Central memory CD4-positive, alpha-beta T cell (primary cell): ENCODE data around the gene PREX1.

ENCODE experiments used
- DNase-seq: peaks from one replicate; pipeline ENCODE4 v3.0.0; 2022

Gene PREX1

DNA sequence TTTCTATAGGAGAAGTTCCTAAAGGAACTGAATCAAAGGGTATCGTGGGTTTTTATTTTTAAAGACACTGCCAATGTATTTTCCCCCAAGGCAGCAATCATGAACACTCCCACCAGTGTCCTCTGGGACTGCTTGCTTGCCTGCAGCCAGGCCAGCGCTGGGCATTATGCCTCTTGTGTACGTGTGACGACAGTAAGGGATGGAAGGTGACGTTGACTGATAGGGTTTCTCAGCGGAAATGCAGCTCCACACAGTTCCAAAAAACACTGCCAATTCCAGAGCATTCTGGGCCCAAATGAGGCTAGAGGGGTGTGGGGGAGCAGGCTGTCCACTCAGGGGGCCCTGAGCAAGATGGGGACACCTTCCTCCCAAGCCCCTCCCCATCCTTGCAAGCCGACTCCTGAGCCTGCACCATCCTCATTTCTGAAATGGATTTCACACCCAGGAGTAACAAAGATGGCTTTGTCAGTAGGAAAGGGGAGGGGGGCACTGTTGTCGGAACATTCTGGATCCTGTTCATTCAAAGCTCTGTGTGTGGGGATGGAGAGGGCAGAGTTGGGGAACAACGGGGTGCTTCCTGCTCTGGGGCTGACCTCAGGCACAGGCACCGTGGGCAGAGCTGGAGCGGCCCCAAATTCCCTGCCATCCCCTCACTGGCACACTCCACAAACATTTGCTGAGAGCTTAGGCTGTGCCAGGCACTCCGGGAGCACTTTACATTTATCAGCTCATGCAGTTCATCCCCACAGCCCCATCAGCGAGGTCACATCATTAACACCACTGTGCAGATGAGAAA, 20.0 kb downstream of the PREX1 start:
- DNase-seq: no peak

DNA sequence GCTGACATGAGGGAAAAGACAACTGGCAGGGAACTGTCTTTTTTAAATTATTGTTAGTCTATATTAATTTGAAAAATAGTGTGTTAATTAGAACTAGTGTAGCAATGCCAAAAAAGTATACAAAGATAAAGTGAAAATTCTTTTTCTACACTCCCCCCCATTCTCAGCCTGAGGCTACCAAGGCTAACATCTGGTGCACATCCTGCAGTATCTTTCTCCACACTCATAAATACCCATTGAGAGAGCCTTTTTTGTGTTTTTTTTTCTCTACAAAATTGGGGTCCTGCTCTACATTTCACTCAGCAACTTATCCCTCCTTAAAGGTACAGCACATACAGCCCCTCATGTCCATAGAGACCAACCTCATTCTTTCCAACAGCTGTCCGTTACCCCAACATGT, 20.7 kb downstream of the PREX1 start:
- DNase-seq: no peak

DNA sequence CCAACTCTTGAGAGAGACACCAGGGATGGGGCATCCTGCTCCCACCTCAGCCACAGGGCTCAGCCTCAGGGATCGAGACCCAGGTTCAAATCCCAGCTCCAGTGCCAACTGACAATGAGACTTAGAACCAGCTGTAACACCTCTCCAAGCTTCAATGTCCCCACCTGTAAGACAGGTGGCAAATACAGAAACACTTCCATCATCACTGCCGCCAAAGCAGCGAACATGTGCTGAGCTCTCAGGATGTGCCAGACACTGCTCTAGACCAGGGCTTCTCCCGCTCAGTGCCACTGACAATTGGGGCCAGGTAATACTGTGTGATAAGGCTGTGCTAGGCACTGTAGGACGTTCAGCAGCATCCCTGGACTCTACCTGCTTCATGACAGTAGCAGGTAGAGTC, 22.1 kb downstream of the PREX1 start:
- DNase-seq: no peak

- DNase-seq: no peak
Measured at GRCh38 chr20:48805286-48805685, 22.5 kb downstream of the PREX1 start.

DNA sequence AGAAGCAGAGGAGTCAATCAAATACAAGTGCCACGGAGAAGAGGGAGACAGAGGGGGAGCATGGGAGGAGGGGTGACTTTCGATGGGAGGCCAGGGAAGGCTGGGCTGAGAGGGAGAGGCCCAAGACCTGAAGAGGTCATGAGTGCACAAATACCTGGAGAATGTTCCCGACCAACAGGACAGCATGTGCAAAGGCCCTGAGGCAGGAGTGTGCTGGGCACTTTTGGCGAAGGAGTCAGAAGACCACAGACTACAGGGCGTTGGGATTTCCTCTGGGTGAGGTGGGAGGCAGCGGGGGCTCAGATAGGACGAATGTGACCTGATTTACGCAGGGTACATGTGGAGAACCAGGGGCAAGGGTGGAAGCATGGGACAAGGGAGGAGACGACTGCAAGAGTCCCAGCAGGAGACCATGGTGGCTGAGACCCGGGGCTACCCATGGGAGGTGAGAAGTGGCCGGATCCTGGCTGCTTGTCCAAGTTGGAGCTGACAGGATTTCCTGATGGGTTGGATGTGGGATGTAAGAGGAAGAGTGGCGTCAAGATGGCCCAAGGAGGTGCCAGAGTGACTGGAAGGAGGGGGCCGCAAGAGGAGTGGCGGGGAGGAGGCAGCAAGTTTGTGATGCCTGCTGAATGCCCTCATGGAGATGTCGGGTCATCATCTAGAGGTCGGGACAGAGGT, 23.4 kb downstream of the PREX1 start:
- DNase-seq: no peak

GRCh38 chr20:48803176-48804053, 24.4 kb downstream of the PREX1 start:
- DNase-seq: no peak

DNA sequence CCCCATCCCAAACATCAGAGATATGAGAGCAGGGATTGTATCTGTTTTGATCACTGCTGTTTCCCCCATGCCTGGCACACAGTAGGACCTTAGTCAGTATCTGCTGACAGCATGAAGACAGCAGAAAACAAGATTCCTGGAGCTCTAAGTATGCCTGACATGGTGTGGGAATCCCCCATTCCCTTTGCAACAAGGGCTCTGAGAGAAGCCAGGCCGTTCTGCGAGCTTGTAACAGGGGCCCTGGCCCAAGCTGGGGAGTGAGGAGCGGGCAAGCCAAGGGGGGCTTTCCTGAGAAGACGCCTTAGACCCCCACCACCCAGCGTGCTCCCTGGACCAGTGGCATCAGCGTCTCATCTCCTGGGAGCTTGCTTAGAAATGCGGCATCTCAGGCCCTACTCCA, 25.2 kb downstream of the PREX1 start:
- no peak for DNase-seq

- no peak for DNase-seq
Measured at GRCh38 chr20:48802216-48802615, 25.6 kb downstream of the PREX1 start.

GRCh38 chr20:48801197-48801596, 26.6 kb downstream of the PREX1 start:
- DNase-seq: no peak

- DNase-seq: no peak
Measured at GRCh38 chr20:48800177-48800576, 27.6 kb downstream of the PREX1 start.

- DNase-seq: no peak
Measured at GRCh38 chr20:48799328-48800105, 28.3 kb downstream of the PREX1 start.

DNA sequence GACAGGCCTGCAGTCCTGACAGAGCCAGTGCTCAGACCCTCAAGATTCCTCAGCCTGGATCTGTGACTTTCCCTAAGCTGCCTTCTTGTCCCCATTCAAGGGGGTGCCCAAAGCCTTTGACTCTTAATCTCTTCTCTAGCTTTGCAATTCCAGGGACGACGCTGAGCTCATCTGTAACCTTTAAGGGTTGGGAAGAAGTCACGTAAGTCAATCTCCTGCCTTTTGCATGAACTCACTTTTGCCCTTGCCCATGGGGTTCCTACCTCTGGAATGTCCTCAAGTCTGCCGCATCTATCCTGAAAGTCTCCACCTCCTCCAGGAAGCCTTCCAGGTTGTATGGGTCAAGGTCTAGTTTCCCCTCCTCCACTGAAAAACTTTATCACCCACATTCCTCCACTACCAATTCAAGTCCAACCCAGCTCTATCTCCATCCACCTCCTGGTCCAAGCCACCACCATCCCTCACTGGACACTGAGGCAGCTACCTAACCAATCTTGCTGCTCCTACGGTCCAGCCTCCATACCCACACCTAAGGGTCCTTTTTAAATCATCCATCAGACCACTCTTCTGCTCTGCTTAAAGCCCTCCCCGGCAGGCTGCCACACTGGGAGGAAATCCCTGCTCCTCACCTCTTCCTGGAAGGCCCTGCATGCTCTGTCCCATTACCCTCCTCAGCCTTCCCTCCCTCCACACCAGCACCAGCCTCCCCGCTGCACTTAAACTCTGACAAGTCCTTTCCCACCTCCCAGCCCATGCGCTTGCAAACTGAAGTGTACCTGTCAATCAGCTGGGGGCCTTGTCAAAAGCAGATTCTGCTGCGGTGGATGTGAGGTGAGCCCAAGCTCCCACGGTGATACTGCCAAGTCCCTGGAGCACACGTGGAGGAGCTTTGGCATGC, 29.7 kb downstream of the PREX1 start:
- DNase-seq: no peak

- DNase-seq: no peak
Measured at GRCh38 chr20:48797275-48797825, 30.4 kb downstream of the PREX1 start.

- DNase-seq: no peak
Measured at GRCh38 chr20:48795732-48796131, 32.1 kb downstream of the PREX1 start.

DNA sequence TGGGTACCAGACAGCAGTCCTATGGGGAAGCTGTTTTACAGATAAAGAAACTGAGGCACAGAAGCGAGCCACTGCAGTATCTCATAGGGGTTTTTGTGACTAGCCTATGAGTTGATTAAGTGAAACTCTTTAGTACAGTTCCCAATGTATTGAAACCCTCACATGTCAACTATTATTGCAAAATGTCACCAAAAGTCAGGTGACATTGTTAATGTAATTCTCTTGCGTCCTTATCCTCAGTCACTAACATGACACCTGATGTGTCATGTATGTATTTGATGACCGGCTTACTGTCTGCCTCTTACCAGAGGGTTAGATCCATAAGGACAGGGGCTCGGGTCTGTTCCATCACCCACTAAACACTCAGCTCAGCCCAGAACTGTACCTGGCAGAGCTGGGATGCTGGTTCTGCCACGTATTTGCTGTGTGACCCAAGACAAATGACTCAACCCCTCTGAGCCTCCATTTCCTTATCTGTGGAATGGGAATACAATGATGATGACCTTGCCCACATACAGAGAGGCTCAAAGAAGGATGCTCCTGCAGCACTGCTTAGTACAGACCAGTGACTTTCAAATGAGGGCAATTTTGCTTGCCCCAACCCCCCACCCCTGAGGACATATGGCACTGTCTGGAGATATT, 32.9 kb downstream of the PREX1 start:
- DNase-seq: no peak

GRCh38 chr20:48794360-48794759, 33.4 kb downstream of the PREX1 start:
- DNase-seq: no peak

DNA sequence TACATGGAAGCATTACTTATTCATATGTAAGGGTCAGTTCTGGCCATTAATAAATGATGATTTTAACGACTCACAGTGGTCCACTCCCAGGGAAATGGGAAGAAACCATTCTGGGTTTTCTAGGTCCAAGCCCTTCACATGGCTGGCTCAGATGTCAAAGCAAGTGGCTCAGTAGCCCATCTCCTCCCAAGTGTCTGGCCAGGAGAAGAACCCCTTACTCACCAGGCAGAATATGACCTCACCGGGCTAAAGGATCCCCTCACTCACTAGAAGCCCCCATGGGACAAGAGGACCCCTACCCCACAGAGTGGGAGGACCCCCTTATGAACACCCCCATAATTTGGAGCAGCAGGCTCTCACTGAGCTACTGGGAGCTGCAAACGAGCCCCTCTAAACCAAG, 34.0 kb downstream of the PREX1 start:
- no peak for DNase-seq

- DNase-seq: no peak
Measured at GRCh38 chr20:48791666-48792071, 36.1 kb downstream of the PREX1 start.

- no peak for DNase-seq
Measured at GRCh38 chr20:48791014-48791413, 36.8 kb downstream of the PREX1 start.

DNA sequence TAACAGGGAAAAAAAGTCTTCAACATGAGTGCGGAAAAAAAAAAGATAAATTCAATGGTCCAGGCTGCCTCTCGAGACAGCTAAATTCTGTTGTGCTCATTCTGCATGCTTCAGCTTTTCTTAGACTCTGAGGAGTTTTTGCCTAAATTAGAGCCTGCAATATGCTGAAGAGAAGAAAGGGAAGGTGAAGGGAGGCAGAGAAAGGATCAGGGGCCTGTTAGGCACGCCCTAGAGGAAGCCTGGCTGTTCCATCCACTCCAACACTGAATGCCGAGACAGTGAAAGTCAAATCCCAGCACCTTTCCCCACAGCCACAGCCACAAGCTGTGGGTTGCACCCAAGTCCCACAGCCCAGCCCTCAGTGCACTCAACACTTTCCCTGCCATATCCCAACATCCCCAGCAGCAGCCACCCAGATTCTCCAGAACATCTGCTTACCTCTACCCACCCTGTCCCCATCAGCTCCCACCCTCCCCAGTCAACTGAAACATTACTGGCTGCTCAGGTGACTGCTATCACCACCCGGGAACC, 37.3 kb downstream of the PREX1 start:
- no peak for DNase-seq
